ENCODE results near the gene RBPJL. TPM values are rescaled to one million over a fixed set of nuclear protein-coding genes. Genes with fewer than 3 reads are reported as not detected.

Gene RBPJL
- total and polyA plus RNA-seq, 2 of the 13 experiments (the other 11 are each of a cell fraction or from before 2014, with no cell fraction given), result not detected

GRCh38 chr20:45344168-45344860, 37.7 kb downstream of the RBPJL start (continued):
- peak; percentile 92 for TF ChIP-seq MYPOP (CRISPR knock-in tag; IDR thresholded peaks at IDR 0.05)
- no peak for TF ChIP-seq AGO2 (optimal IDR thresholded peaks at IDR 0.05; ENCODE audit: low read depth, low read length)
- 0 out of 2 replicates have a peak, but pooled peaks have one; percentile 58 for TF ChIP-seq ZBTB37 (CRISPR knock-in tag; IDR thresholded peaks at IDR 0.05)
- no peak; the same call in 1 of the 2 replicates for TF ChIP-seq JUNB (CRISPR knock-in tag; IDR thresholded peaks at IDR 0.05; ENCODE audit: borderline replicate concordance)
- TF ChIP-seq ZNF737 (CRISPR knock-in tag; IDR thresholded peaks at IDR 0.05; ENCODE audit: borderline replicate concordance), result 0 out of 2 replicates have a peak, but pooled peaks have one; percentile 66
- TF ChIP-seq, protein P1, sequence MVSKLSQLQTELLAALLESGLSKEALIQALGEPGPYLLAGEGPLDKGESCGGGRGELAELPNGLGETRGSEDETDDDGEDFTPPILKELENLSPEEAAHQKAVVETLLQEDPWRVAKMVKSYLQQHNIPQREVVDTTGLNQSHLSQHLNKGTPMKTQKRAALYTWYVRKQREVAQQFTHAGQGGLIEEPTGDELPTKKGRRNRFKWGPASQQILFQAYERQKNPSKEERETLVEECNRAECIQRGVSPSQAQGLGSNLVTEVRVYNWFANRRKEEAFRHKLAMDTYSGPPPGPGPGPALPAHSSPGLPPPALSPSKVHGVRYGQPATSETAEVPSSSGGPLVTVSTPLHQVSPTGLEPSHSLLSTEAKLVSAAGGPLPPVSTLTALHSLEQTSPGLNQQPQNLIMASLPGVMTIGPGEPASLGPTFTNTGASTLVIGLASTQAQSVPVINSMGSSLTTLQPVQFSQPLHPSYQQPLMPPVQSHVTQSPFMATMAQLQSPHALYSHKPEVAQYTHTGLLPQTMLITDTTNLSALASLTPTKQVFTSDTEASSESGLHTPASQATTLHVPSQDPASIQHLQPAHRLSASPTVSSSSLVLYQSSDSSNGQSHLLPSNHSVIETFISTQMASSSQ (IDR thresholded peaks at IDR 0.05; ENCODE audit: low read depth), result peak; percentile 33; the same call in 1 of the 2 replicates
- TF ChIP-seq, protein P1 (CRISPR knock-in tag; IDR thresholded peaks at IDR 0.05; ENCODE audit: borderline replicate concordance), result peak; percentile 75
- no peak for TF ChIP-seq CHD2 (IDR thresholded peaks at IDR 0.05; ENCODE audit: low read depth, low read length)
- no peak for TF ChIP-seq ZNF775 (CRISPR knock-in tag; IDR thresholded peaks at IDR 0.05; ENCODE audit: borderline replicate concordance)
- no peak for TF ChIP-seq CENPT (CRISPR knock-in tag; IDR thresholded peaks at IDR 0.05; ENCODE audit: low read depth)
- peak; percentile 70; the same call in 1 of the 2 replicates for TF ChIP-seq ARNT2 (CRISPR knock-in tag; IDR thresholded peaks at IDR 0.05; ENCODE audit: low read depth)
- no peak for TF ChIP-seq PRMT3 (CRISPR knock-in tag; IDR thresholded peaks at IDR 0.05; ENCODE audit: borderline replicate concordance, low read depth)
- TF ChIP-seq NR2F1 (CRISPR knock-in tag; IDR thresholded peaks at IDR 0.05), result 0 out of 4 replicates have a peak, but pooled peaks have one; percentile 6 to 8
- TF ChIP-seq, protein P2, sequence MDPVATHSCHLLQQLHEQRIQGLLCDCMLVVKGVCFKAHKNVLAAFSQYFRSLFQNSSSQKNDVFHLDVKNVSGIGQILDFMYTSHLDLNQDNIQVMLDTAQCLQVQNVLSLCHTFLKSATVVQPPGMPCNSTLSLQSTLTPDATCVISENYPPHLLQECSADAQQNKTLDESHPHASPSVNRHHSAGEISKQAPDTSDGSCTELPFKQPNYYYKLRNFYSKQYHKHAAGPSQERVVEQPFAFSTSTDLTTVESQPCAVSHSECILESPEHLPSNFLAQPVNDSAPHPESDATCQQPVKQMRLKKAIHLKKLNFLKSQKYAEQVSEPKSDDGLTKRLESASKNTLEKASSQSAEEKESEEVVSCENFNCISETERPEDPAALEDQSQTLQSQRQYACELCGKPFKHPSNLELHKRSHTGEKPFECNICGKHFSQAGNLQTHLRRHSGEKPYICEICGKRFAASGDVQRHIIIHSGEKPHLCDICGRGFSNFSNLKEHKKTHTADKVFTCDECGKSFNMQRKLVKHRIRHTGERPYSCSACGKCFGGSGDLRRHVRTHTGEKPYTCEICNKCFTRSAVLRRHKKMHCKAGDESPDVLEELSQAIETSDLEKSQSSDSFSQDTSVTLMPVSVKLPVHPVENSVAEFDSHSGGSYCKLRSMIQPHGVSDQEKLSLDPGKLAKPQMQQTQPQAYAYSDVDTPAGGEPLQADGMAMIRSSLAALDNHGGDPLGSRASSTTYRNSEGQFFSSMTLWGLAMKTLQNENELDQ (CRISPR knock-in tag; IDR thresholded peaks at IDR 0.05; ENCODE audit: borderline replicate concordance), result no peak
- no peak for TF ChIP-seq ZNF207 (IDR thresholded peaks at IDR 0.05; ENCODE audit: borderline replicate concordance)
- no peak for TF ChIP-seq FOXA3 (CRISPR knock-in tag; IDR thresholded peaks at IDR 0.05)
- TF ChIP-seq, protein P3, sequence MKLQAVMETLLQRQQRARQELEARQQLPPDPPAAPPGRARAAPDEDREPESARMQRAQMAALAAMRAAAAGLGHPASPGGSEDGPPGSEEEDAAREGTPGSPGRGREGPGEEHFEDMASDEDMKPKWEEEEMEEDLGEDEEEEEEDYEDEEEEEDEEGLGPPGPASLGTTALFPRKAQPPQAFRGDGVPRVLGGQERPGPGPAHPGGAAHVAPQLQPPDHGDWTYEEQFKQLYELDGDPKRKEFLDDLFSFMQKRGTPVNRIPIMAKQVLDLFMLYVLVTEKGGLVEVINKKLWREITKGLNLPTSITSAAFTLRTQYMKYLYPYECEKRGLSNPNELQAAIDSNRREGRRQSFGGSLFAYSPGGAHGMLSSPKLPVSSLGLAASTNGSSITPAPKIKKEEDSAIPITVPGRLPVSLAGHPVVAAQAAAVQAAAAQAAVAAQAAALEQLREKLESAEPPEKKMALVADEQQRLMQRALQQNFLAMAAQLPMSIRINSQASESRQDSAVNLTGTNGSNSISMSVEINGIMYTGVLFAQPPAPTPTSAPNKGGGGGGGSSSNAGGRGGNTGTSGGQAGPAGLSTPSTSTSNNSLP (IDR thresholded peaks at IDR 0.05; ENCODE audit: low read depth, low read length), result no peak; the same call in 1 of the 2 replicates

All from HepG2 (cell line).